ENCODE results near the gene RABGAP1.

The RABGAP1 gene

GRCh38 chr9:123048748-123049147, 107.9 kb downstream of the RABGAP1 start:
- DNase-seq (ENCODE audit: low read depth), result no peak

- DNase-seq (ENCODE audit: low read depth), result peak; percentile 39
These were observed 108.9 kb downstream of the RABGAP1 start for GRCh38 chr9:123049589-123050222.

- DNase-seq (ENCODE audit: low read depth), result no peak
These were observed 112.2 kb downstream of the RABGAP1 start for GRCh38 chr9:123053046-123053445.

GRCh38 chr9:123053711-123054110, 112.9 kb downstream of the RABGAP1 start:
- DNase-seq (ENCODE audit: low read depth), result no peak

GRCh38 chr9:123058834-123059233, 118.0 kb downstream of the RABGAP1 start:
- peak; percentile 53 for DNase-seq (ENCODE audit: low read depth)

GRCh38 chr9:123059472-123060220, 118.8 kb downstream of the RABGAP1 start:
- DNase-seq (ENCODE audit: low read depth), result no peak

GRCh38 chr9:123061216-123061615, 120.4 kb downstream of the RABGAP1 start:
- no peak for DNase-seq (ENCODE audit: low read depth)

- no peak for DNase-seq (ENCODE audit: low read depth)
These were observed 121.7 kb downstream of the RABGAP1 start for GRCh38 chr9:123062351-123063176.

- peak; percentile 53 for DNase-seq (ENCODE audit: low read depth)
These were observed 122.4 kb downstream of the RABGAP1 start for GRCh38 chr9:123063177-123063598.

GRCh38 chr9:123063896-123064295, 123.1 kb downstream of the RABGAP1 start:
- DNase-seq (ENCODE audit: low read depth), result no peak

- no peak for DNase-seq (ENCODE audit: low read depth)
These were observed 123.9 kb downstream of the RABGAP1 start for GRCh38 chr9:123064716-123065115.

- DNase-seq (ENCODE audit: low read depth), result no peak
These were observed 124.4 kb downstream of the RABGAP1 start for GRCh38 chr9:123065196-123065595.

- no peak for DNase-seq (ENCODE audit: low read depth)
These were observed 126.3 kb downstream of the RABGAP1 start for GRCh38 chr9:123067136-123067535.

- DNase-seq (ENCODE audit: low read depth), result peak; percentile 90
These were observed 128.2 kb downstream of the RABGAP1 start for GRCh38 chr9:123069010-123069481.

- no peak for DNase-seq (ENCODE audit: low read depth)
These were observed 129.4 kb downstream of the RABGAP1 start for GRCh38 chr9:123070198-123070597.

- DNase-seq (ENCODE audit: low read depth), result no peak
These were observed 131.7 kb downstream of the RABGAP1 start for GRCh38 chr9:123072407-123072995.

- DNase-seq (ENCODE audit: low read depth), result no peak
These were observed 132.6 kb downstream of the RABGAP1 start for GRCh38 chr9:123073441-123073840.

GRCh38 chr9:123073991-123074422, 133.2 kb downstream of the RABGAP1 start:
- DNase-seq (ENCODE audit: low read depth), result peak; percentile 17

GRCh38 chr9:123074628-123075027, 133.8 kb downstream of the RABGAP1 start:
- no peak for DNase-seq (ENCODE audit: low read depth)

- no peak for DNase-seq (ENCODE audit: low read depth)
These were observed 139.6 kb downstream of the RABGAP1 start for GRCh38 chr9:123080444-123080843.

- DNase-seq (ENCODE audit: low read depth), result peak; percentile 33
These were observed 141.0 kb downstream of the RABGAP1 start for GRCh38 chr9:123081824-123082223.

- DNase-seq (ENCODE audit: low read depth), result no peak
These were observed 142.9 kb downstream of the RABGAP1 start for GRCh38 chr9:123083680-123084079.

All from fibroblast of the conjunctiva (primary cell).